NB4 (cell line): Measurements from ENCODE around the gene GRIK4.

Experiments used
- DNase-seq: peaks from one replicate; pipeline ENCODE4 v3.0.0; 2010; ENCODE audit warnings: low read depth
- H3K4me3 ChIP-seq: one replicate; pipeline ENCODE4 v1.5.1; 2011; ENCODE audit warnings: mild to moderate bottlenecking, low read depth, low read length, moderate library complexity
- CTCF ChIP-seq: IDR thresholded peaks from one replicate; pipeline ENCODE4 v1.5.1; 2012; ENCODE audit warnings: low read depth, low read length
- MAX ChIP-seq: IDR thresholded peaks from 2 replicates; pipeline ENCODE4 v1.6.1; 2011; ENCODE audit warnings: low read depth, low read length
- MYC ChIP-seq: IDR thresholded peaks from 2 replicates; pipeline ENCODE4 v1.6.1; 2011; ENCODE audit warnings: low read depth, low read length
- POLR2A ChIP-seq: IDR thresholded peaks from 2 replicates; pipeline ENCODE4 v1.6.1; 2011; ENCODE audit warnings: mild to moderate bottlenecking; ENCODE audit not compliant: insufficient read length; ENCODE audit errors: extremely low read depth

GRIK4 gene

GRCh38 chr11:120932305-120932915, 420.9 kb downstream of the GRIK4 start:
- H3K4me3 ChIP-seq, result no peak overlapping the region
- TF ChIP-seq MAX (no peak), MYC (no peak), CTCF (no peak), POLR2A (no peak)
- no peak for DNase-seq

- DNase-seq, result no peak
- no peak for TF ChIP-seq POLR2A
- no peak for TF ChIP-seq MYC
- no peak for TF ChIP-seq CTCF
- TF ChIP-seq MAX, result no peak
- no peak overlapping the region for H3K4me3 ChIP-seq
These were observed 424.8 kb downstream of the GRIK4 start for GRCh38 chr11:120936356-120936755.

- TF ChIP-seq MYC, result no peak
- H3K4me3 ChIP-seq, result no peak overlapping the region
- no peak for DNase-seq
These were observed 426.0 kb downstream of the GRIK4 start for GRCh38 chr11:120937501-120937900.

- H3K4me3 ChIP-seq, result no peak overlapping the region
- no peak for DNase-seq
- TF ChIP-seq POLR2A (no peak), MYC (no peak), MAX (no peak), CTCF (no peak)
These were observed 426.7 kb downstream of the GRIK4 start for GRCh38 chr11:120938260-120938659.

GRCh38 chr11:120940160-120940848, 428.8 kb downstream of the GRIK4 start:
- DNase-seq, result no peak
- TF ChIP-seq POLR2A (no peak), MYC (no peak), CTCF (no peak), MAX (no peak)
- no peak overlapping the region for H3K4me3 ChIP-seq

- no peak for DNase-seq
- TF ChIP-seq MYC, result no peak
- TF ChIP-seq MAX, result no peak
- TF ChIP-seq POLR2A, result no peak
- no peak for TF ChIP-seq CTCF
These were observed 429.5 kb downstream of the GRIK4 start for GRCh38 chr11:120941000-120941399.

More at GRCh38 chr11:120941000-120941399, 429.5 kb downstream of the GRIK4 start:
- H3K4me3 ChIP-seq, result no peak overlapping the region
